Activated CD8-positive, alpha-beta T cell treated with anti-CD3 and anti-CD28 coated beads, Interleukin-2, amount 10 ng/mL, durations not matched to agents 7 days and 5 days (primary cell): ENCODE measurements around the gene NT5M. TPM values are rescaled to one million over a fixed set of nuclear protein-coding genes. Genes with fewer than 3 reads are reported as not detected.

Experiments used
- ATAC-seq: fragments of 150-1000 bp; cut with Tn5 transposase; one replicate; pipeline ENCODE4 v1.10.0; 2021; ENCODE audit warnings: moderate library complexity
- CTCF ChIA-PET: fragments of 350-600 bp; sonication (Branson Sonifier 250); formaldehyde crosslinking; loops from one replicate; lab custom pipeline; 2021; ENCODE audit warnings: antibody characterized with exemption; lab: Charles Lee
- POLR2A ChIA-PET: fragments of 350-600 bp; sonication (Branson Sonifier 250); formaldehyde crosslinking; loops from one replicate; lab custom pipeline; 2021; ENCODE audit warnings: antibody characterized with exemption; lab: Charles Lee
- DNase-seq: peaks from one replicate; pipeline ENCODE4 v3.0.0-alpha.2; 2020
- H3K27ac Mint-ChIP-seq: one replicate; pipeline ENCODE4 v1.8.0; 2021; ENCODE audit warnings: mild to moderate bottlenecking, mixed read lengths
- H3K27me3 Mint-ChIP-seq: one replicate; pipeline ENCODE4 v1.8.0; 2021; ENCODE audit warnings: low read depth, mixed read lengths
- H3K36me3 Mint-ChIP-seq: one replicate; pipeline ENCODE4 v1.8.0; 2021; ENCODE audit warnings: low read depth, mixed read lengths
- H3K4me1 Mint-ChIP-seq: one replicate; pipeline ENCODE4 v1.8.0; 2021; ENCODE audit warnings: low read depth, mixed read lengths
- H3K4me3 Mint-ChIP-seq: one replicate; pipeline ENCODE4 v1.8.0; 2021; ENCODE audit warnings: mild to moderate bottlenecking, mixed read lengths
- H3K9me3 Mint-ChIP-seq: one replicate; pipeline ENCODE4 v1.8.0; 2022; ENCODE audit warnings: mixed read lengths; ENCODE audit not compliant: insufficient read depth
- total RNA-seq, 2 experiments: library from RNA; stranded (reverse); gene quantifications; one replicate each; pipeline ENCODE4 v1.2.3, GENCODE V29; 2021

Gene NT5M
- total RNA-seq, 2 experiments from 2014 or later, result 8.3 to 9.0 TPM

- Mint-ChIP-seq H3K27me3 (peaks cover 21% of the 10 kb centered on the region), H3K27ac (no peak overlapping the region), H3K36me3 (no peaks in the 10 kb centered on the region), H3K4me1 (peaks cover 8% of the 10 kb centered on the region), H3K4me3 (no peak overlapping the region), H3K9me3 (peaks cover 8% of the 10 kb centered on the region)
- DNase-seq (no peak), ATAC-seq (no peak)
- CTCF ChIA-PET, result interaction anchor here (1.2 to 2.0 kb wide), 3 partner anchors 125 to 210 kb away, joined by 3 to 7 read pairs (median 3); no protein-coding TSS in a partner anchor
- POLR2A ChIA-PET, result no interaction called here
These were observed 56.1 kb downstream of the NT5M start for GRCh38 chr17:17359271-17359670.

- peaks cover 8% of the 10 kb centered on the region for H3K9me3 Mint-ChIP-seq
- no peaks in the 10 kb centered on the region for H3K36me3 Mint-ChIP-seq
- H3K4me3 Mint-ChIP-seq, result no peak overlapping the region
- POLR2A ChIA-PET, result no interaction called here
- DNase-seq, result no peak
- CTCF ChIA-PET, result interaction anchor here (1.2 to 2.0 kb wide), 2 partner anchors 137 to 209 kb away, joined by 3 to 7 read pairs; no protein-coding TSS in a partner anchor
- no peak for ATAC-seq
- no peak overlapping the region for H3K27ac Mint-ChIP-seq
- peaks cover 5% of the 10 kb centered on the region for H3K4me1 Mint-ChIP-seq
- H3K27me3 Mint-ChIP-seq, result peaks cover 21% of the 10 kb centered on the region
These were observed 57.0 kb downstream of the NT5M start for GRCh38 chr17:17360087-17360730.

- no peaks in the 10 kb centered on the region for H3K36me3 Mint-ChIP-seq
- H3K27me3 Mint-ChIP-seq, result peaks cover 28% of the 10 kb centered on the region
- ATAC-seq, result no peak
- H3K4me1 Mint-ChIP-seq, result no peaks in the 10 kb centered on the region
- ChIA-PET POLR2A (interaction anchor here (0.6 to 0.8 kb wide), 2 partner anchors 271 to 488 kb away, joined by 3 read pairs; no protein-coding TSS in a partner anchor), CTCF (interaction anchor here (0.7 kb wide), 1 partner anchor 134 kb away, joined by 3 read pairs; no protein-coding TSS in a partner anchor)
- H3K27ac Mint-ChIP-seq, result no peak overlapping the region
- DNase-seq, result no peak
- H3K9me3 Mint-ChIP-seq, result peaks cover 8% of the 10 kb centered on the region
- no peak overlapping the region for H3K4me3 Mint-ChIP-seq
These were observed 58.3 kb downstream of the NT5M start for GRCh38 chr17:17361543-17361866.

GRCh38 chr17:17361867-17362539 is 58.8 kb downstream of the NT5M start:
- Mint-ChIP-seq H3K9me3 (peaks cover 8% of the 10 kb centered on the region), H3K27ac (no peak overlapping the region), H3K36me3 (no peaks in the 10 kb centered on the region), H3K4me1 (no peaks in the 10 kb centered on the region), H3K27me3 (peaks cover 29% of the 10 kb centered on the region), H3K4me3 (no peak overlapping the region)
- ATAC-seq (no peak), DNase-seq (no peak)
- ChIA-PET POLR2A (interaction anchor here (0.8 kb wide), 1 partner anchor 271 kb away, joined by 3 read pairs; no protein-coding TSS in a partner anchor), CTCF (interaction anchor here (0.7 kb wide), 1 partner anchor 134 kb away, joined by 3 read pairs; no protein-coding TSS in a partner anchor)

GRCh38 chr17:17362540-17362930 is 59.4 kb downstream of the NT5M start:
- ChIA-PET CTCF (no interaction called here), POLR2A (interaction anchor here (0.8 kb wide), 1 partner anchor 270 kb away, joined by 3 read pairs; no protein-coding TSS in a partner anchor)
- DNase-seq, result no peak
- Mint-ChIP-seq H3K36me3 (no peaks in the 10 kb centered on the region), H3K4me3 (no peak overlapping the region), H3K4me1 (no peaks in the 10 kb centered on the region), H3K9me3 (peaks cover 8% of the 10 kb centered on the region), H3K27me3 (peaks cover 29% of the 10 kb centered on the region), H3K27ac (no peak overlapping the region)
- no peak for ATAC-seq

- no peaks in the 10 kb centered on the region for H3K4me1 Mint-ChIP-seq
- CTCF ChIA-PET, result interaction anchor here (1.2 kb wide), 1 partner anchor 9 kb away, joined by 3 read pairs; no protein-coding TSS in a partner anchor
- POLR2A ChIA-PET, result no interaction called here
- no peak overlapping the region for H3K27ac Mint-ChIP-seq
- DNase-seq, result no peak
- H3K36me3 Mint-ChIP-seq, result no peaks in the 10 kb centered on the region
- H3K4me3 Mint-ChIP-seq, result no peak overlapping the region
- no peak for ATAC-seq
- H3K9me3 Mint-ChIP-seq, result peaks cover 8% of the 10 kb centered on the region
- peaks cover 27% of the 10 kb centered on the region for H3K27me3 Mint-ChIP-seq
These were observed 60.6 kb downstream of the NT5M start for GRCh38 chr17:17363638-17364337.

GRCh38 chr17:17364338-17364667 is 61.1 kb downstream of the NT5M start:
- ATAC-seq (no peak), DNase-seq (no peak)
- H3K9me3 Mint-ChIP-seq, result peaks cover 8% of the 10 kb centered on the region
- CTCF ChIA-PET, result interaction anchor here (1.2 kb wide), 1 partner anchor 9 kb away, joined by 3 read pairs; no protein-coding TSS in a partner anchor
- no peak overlapping the region for H3K27ac Mint-ChIP-seq
- no peaks in the 10 kb centered on the region for H3K36me3 Mint-ChIP-seq
- H3K27me3 Mint-ChIP-seq, result peaks cover 26% of the 10 kb centered on the region
- POLR2A ChIA-PET, result no interaction called here
- H3K4me1 Mint-ChIP-seq, result no peaks in the 10 kb centered on the region
- H3K4me3 Mint-ChIP-seq, result no peak overlapping the region

GRCh38 chr17:17365476-17366110 is 62.4 kb downstream of the NT5M start:
- no peak overlapping the region for H3K4me3 Mint-ChIP-seq
- H3K27ac Mint-ChIP-seq, result no peak overlapping the region

GRCh38 chr17:17366235-17366634 is 63.1 kb downstream of the NT5M start:
- H3K27me3 Mint-ChIP-seq, result peaks cover 20% of the 10 kb centered on the region
- CTCF ChIA-PET, result interaction anchor here (1.5 kb wide), 1 partner anchor 10 kb away, joined by 3 read pairs; no protein-coding TSS in a partner anchor
- H3K27ac Mint-ChIP-seq, result no peak overlapping the region
- DNase-seq (no peak), ATAC-seq (no peak)
- H3K4me3 Mint-ChIP-seq, result no peak overlapping the region
- no peaks in the 10 kb centered on the region for H3K4me1 Mint-ChIP-seq
- no peaks in the 10 kb centered on the region for H3K9me3 Mint-ChIP-seq
- POLR2A ChIA-PET, result no interaction called here
- H3K36me3 Mint-ChIP-seq, result no peaks in the 10 kb centered on the region

More at GRCh38 chr17:17365476-17366110, 62.4 kb downstream of the NT5M start:
- Mint-ChIP-seq H3K27me3 (peaks cover 23% of the 10 kb centered on the region), H3K9me3 (no peaks in the 10 kb centered on the region), H3K4me1 (no peaks in the 10 kb centered on the region), H3K36me3 (no peaks in the 10 kb centered on the region)
- CTCF ChIA-PET, result interaction anchor here (1.5 kb wide), 1 partner anchor 9 kb away, joined by 3 read pairs; no protein-coding TSS in a partner anchor
- no peak for ATAC-seq
- POLR2A ChIA-PET, result no interaction called here
- no peak for DNase-seq

- Mint-ChIP-seq H3K27me3 (peaks cover 16% of the 10 kb centered on the region), H3K4me1 (no peaks in the 10 kb centered on the region), H3K4me3 (no peak overlapping the region), H3K27ac (no peak overlapping the region), H3K9me3 (no peaks in the 10 kb centered on the region), H3K36me3 (no peaks in the 10 kb centered on the region)
- ChIA-PET POLR2A (no interaction called here), CTCF (interaction anchor here (1.5 kb wide), 1 partner anchor 11 kb away, joined by 3 read pairs; no protein-coding TSS in a partner anchor)
- DNase-seq, result no peak
- no peak for ATAC-seq
These were observed 64.0 kb downstream of the NT5M start for GRCh38 chr17:17366941-17367875.
